MG63 (cell line): Measurements from ENCODE around the gene NACC2. TPM values are rescaled to one million over a fixed set of nuclear protein-coding genes. Genes with fewer than 3 reads are reported as not detected.

ENCODE experiments used
- DNase-seq: peaks from one replicate; pipeline ENCODE4 v3.0.0-alpha.2; 2020
- H3K27me3 ChIP-seq: fragments of 250-450 bp; sonication (Bioruptor Pico); 2 replicates; pipeline ENCODE4 v1.5.1; 2020; ENCODE audit warnings: mild to moderate bottlenecking, moderate library complexity
- H3K36me3 ChIP-seq: fragments of 250-450 bp; sonication (Bioruptor Pico); 2 replicates; pipeline ENCODE4 v1.5.1; 2020; ENCODE audit warnings: mild to moderate bottlenecking, moderate library complexity
- H3K4me3 ChIP-seq: fragments of 250-450 bp; sonication (Bioruptor Pico); 2 replicates; pipeline ENCODE4 v1.5.1; 2020; ENCODE audit warnings: mild to moderate bottlenecking, moderate library complexity
- H3K9me3 ChIP-seq: fragments of 250-450 bp; sonication (Bioruptor Pico); 2 replicates; pipeline ENCODE4 v1.5.1; 2020; ENCODE audit warnings: mild to moderate bottlenecking, moderate library complexity
- total RNA-seq: library from RNA; depleted of rRNA; stranded (reverse); fragments of >200 nt; shearing (Covaris generic); gene quantifications from 2 replicates; pipeline ENCODE4 v1.2.3, GENCODE V29; 2014; ENCODE audit warnings: low replicate concordance; rRNA removed

The NACC2 gene
- 13.4 and 22.4 TPM in 2 replicates for total RNA-seq

DNA sequence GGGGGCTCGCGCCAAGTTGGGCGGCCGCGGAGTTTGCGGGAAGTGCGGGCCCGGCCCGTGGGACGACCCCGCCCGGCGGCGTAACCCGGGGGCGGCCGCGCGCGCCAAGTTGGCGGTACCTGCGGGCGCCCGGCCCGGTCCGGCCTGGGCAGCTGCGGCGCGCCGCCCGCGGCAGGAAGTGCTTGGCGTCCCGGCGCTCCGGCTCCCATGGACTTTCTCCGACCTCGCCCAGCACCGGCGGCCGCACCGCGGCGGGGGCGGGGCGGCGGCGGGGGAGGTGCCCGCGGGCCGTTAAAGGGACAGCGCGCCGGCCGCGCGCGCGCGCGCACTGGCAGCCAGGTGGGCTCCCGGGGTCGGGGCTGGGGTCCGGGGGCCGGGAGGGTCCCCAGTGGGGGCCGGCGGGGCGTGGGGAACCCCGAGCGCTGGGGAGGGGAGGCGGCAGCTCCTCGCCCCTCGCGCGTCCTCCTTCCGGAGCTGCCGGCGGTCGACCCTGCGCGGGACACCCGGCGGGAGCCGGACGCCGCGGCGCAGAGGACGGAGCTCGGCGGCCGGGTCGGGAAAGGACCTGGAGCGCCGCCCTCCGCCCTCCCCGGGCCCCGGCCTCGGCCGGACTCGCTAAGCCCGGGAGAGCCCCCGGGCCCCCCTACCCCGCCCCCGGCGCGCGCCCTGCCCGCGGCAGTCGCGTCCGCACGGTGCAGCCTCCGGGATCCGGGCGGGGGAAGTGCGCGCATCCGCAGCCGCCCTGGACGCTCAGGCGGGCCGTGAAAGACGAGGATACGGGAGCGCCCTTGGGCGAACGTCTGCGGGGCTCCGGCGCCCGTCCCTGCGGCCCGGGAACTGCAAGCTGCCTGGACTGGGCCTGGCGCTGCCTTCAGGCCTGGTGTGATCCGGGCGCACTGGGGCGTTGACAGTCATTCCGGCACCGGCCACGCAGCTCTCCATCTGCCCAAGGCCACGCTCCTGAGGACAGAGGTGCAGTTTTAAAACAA lies at the start of gene NACC2:
Gene NACC2, minus strand, starts transcription at position 220 of the 989 bp plus-strand sequence. CDS start 44,768 bp downstream, outside the sequence.
- peaks cover 12% of the 10 kb centered on the region for H3K36me3 ChIP-seq
- H3K9me3 ChIP-seq, result no peaks in the 10 kb centered on the region
- H3K4me3 ChIP-seq, result peak within 1 kb of the TSS; percentile 87
- peak; percentile 78 for DNase-seq
- no peaks in the 10 kb centered on the region for H3K27me3 ChIP-seq

DNA sequence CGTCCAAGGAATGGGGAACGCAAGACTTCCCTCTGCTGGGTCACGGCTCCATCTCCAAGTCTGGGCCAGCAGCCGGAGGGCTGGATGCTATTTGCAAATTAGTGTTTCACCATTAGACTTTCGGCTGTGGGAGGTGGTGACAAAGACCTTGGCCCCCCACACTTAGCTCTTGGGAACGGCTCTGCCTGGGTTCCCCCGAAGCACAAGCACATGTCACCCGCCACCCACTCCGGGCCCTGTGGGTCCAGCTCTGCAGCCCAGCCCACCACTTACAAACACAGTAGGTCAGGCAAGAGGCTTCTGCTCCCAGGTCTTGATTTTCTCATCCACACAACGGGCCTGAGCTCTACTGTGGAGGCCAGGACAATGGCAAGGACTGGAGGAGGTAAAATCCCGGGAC lies 49.4 kb upstream of the NACC2 start:
- no peak overlapping the region for H3K4me3 ChIP-seq
- no peak for DNase-seq
- no peaks in the 10 kb centered on the region for H3K27me3 ChIP-seq
- no peaks in the 10 kb centered on the region for H3K9me3 ChIP-seq
- H3K36me3 ChIP-seq, result no peaks in the 10 kb centered on the region

- Histone ChIP-seq H3K4me3 (no peak overlapping the region), H3K36me3 (no peaks in the 10 kb centered on the region), H3K9me3 (no peaks in the 10 kb centered on the region), H3K27me3 (no peaks in the 10 kb centered on the region)
- DNase-seq, result no peak
Measured at GRCh38 chr9:136143215-136144001, 48.3 kb upstream of the NACC2 start.

DNA sequence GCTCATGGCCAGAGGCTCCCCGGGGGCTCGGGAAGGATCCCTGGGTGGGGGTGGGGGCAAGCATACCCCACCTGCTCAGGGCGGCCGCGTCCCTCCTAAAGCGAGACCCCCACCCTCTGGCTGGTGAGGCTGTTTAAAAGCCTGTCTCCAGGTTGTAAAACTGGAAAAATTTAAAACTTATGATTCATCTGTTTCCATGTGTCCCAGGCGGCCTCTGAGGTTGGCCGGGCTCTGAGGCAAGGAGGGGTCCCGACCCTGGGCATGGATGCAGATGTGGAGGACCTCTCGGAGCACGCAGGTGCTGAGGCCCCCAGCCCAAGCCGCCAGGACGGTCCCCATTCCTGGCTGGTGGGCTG lies 47.7 kb upstream of the NACC2 start:
- no peaks in the 10 kb centered on the region for H3K27me3 ChIP-seq
- DNase-seq, result no peak
- no peaks in the 10 kb centered on the region for H3K9me3 ChIP-seq

GRCh38 chr9:136142414-136142796 lies 47.3 kb upstream of the NACC2 start:
- no peak for DNase-seq
- H3K9me3 ChIP-seq, result no peaks in the 10 kb centered on the region
- H3K36me3 ChIP-seq, result no peaks in the 10 kb centered on the region
- no peak overlapping the region for H3K4me3 ChIP-seq
- no peaks in the 10 kb centered on the region for H3K27me3 ChIP-seq

More for the DNA sequence above, 47.7 kb upstream of the NACC2 start:
- Histone ChIP-seq H3K36me3 (no peaks in the 10 kb centered on the region), H3K4me3 (no peak overlapping the region)

DNA sequence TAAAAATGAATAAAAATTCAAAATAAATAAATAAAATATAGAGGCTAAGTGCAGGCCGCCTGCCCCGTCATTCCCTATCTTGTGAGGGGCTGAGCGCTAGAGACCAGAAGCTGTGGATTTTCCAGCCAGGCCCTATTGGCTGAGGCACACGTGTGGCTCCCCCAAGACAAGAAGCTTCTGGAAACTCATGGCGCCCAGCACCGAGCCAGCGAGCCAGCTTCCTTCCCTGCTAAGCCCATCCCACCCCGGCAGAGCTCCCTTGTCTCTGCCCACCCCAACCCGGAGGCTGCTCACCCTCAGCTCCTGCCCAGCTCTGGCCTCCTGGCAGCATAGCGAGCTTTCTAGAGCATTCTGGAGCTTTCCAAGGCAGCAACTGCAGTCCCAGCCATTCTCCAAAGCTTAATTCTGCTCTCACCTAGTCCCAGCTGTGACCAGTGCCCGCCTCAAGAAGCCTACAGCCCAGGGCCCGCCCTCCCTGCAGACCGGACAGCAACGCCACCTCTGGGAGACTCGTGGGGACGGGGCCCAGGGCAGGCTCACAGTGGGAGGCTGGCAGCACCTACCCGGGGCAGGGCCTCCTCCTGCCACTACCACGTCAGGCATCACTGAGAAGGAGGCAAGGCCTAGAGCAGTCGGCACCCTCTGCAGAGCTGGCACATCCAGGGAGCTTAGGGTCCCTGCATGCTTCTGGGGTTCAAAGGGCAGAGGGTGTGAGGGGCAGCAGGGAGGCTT lies 46.8 kb upstream of the NACC2 start:
- no peak for DNase-seq
- H3K27me3 ChIP-seq, result no peaks in the 10 kb centered on the region
- H3K4me3 ChIP-seq, result no peak overlapping the region
- no peaks in the 10 kb centered on the region for H3K36me3 ChIP-seq
- H3K9me3 ChIP-seq, result no peaks in the 10 kb centered on the region

DNA sequence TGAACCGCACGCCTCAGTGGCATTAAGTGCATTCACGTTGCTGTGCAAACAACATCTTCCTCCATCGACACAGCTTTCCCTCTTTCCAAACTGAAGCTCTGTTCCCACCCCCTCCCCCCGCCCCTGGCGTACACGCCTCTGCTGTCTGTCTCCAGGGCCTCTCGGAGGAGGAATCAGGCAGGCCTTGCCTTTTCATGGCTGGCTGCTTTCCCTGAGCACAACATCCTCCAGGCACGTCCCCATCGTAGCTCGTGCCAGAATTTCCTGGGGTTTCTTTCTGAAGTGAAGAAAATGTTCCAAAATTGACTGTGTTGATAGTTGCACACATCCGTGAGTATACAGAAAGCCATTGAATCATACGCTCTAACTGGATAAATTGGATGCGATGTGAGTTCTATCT lies 45.9 kb upstream of the NACC2 start:
- Histone ChIP-seq H3K36me3 (no peaks in the 10 kb centered on the region), H3K27me3 (no peaks in the 10 kb centered on the region; the same call in 1 of the 2 replicates), H3K4me3 (no peak overlapping the region), H3K9me3 (no peaks in the 10 kb centered on the region)
- DNase-seq, result no peak

DNA sequence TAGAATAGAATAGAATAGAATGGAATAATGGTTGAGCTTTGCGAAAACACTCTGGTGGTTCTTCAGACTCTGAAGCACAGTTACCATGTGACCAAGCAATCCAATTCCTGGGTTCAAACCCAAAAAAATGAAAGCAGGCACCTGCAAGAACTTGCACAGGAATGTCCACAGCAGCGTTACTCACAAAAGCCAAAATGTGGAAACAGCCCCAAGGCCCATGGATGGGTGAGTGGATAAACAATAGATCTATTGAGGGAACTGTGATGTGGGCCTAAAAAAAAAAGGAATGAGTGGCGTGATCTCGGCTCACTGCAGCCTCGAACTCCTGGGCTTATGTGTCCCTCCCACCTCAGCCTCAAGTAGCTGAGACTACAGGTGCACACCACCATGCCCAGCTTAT lies 45.0 kb upstream of the NACC2 start:
- DNase-seq, result no peak
- peaks cover 3% of the 10 kb centered on the region; the same call in 1 of the 2 replicates for H3K27me3 ChIP-seq
- no peaks in the 10 kb centered on the region for H3K36me3 ChIP-seq
- no peaks in the 10 kb centered on the region for H3K9me3 ChIP-seq
- no peak overlapping the region for H3K4me3 ChIP-seq

DNA sequence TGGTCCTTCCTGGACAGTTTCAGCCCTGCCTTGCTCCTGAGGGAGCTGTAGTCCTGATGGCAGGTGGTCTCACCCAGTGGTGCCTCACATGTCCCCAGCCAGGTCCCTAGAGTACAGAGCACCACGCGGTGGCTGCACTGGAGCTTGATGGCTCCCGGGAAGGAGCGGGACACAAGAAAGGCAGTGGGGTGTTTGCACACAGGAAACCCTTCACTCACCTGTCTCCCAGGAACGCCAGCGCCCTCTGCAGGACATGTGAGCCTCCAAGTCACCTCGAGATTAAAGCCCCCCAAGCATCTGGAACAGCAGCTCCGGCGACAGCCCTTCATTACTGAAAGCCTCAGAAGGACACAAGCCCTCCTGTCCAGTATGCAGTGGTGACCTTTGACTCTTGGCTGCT lies 43.5 kb upstream of the NACC2 start:
- Histone ChIP-seq H3K4me3 (no peak overlapping the region), H3K36me3 (no peaks in the 10 kb centered on the region), H3K9me3 (no peaks in the 10 kb centered on the region), H3K27me3 (peaks cover 14% of the 10 kb centered on the region; the same call in 1 of the 2 replicates)
- no peak for DNase-seq

DNA sequence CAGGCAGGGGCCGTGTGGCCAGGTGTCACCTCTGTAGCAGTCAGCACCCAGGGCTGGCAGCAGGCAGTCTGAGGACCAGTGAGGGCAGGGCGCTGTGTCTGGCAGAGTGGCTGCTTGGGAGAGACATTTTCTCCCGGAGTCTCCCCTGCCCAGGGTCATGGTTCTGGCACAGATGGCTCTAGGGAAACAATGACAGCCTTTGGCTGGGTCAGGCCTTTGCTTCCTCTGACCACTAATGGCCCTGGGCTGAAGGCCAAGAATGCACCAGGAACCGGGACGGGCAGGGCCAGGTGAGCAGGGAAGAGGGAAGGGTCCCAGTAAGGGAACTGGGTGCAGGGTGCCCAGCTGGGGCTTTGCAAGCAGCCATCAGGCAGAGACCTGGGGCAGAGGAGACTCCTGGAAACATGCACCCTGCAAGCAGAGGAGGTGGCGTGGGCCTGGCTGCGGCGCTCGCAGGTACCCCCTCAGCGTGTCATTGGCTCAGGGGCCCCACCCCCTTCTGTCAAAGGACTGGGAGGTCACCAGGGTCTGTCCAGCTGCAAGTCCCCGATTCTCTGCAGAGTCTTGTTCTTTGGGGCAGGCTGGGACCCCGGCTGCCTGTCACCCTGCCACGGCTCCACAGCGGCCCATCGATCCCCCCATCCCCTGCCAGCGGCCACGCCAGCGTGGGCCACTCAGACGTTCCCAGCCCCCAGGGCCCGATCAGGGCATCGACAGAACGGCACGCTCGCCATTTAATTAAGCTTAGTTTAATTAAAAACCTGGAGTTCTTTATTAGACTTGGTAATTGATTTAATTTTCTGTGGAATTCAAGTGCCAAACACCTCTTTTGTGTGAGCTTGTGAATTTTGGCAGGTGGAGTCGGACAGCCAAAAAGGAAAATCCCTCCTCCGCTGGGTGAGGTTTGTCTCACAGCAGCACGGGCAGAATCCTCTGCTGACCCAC lies 42.5 kb upstream of the NACC2 start:
- peaks cover 16% of the 10 kb centered on the region; the same call in 1 of the 2 replicates for H3K27me3 ChIP-seq
- no peak overlapping the region for H3K4me3 ChIP-seq
- no peaks in the 10 kb centered on the region for H3K36me3 ChIP-seq
- DNase-seq, result no peak
- no peaks in the 10 kb centered on the region for H3K9me3 ChIP-seq

GRCh38 chr9:136136127-136136925 lies 41.2 kb upstream of the NACC2 start:
- Histone ChIP-seq H3K4me3 (no peak overlapping the region), H3K36me3 (no peaks in the 10 kb centered on the region), H3K27me3 (peaks cover 16% of the 10 kb centered on the region; the same call in 1 of the 2 replicates), H3K9me3 (no peaks in the 10 kb centered on the region)
- DNase-seq, result no peak

DNA sequence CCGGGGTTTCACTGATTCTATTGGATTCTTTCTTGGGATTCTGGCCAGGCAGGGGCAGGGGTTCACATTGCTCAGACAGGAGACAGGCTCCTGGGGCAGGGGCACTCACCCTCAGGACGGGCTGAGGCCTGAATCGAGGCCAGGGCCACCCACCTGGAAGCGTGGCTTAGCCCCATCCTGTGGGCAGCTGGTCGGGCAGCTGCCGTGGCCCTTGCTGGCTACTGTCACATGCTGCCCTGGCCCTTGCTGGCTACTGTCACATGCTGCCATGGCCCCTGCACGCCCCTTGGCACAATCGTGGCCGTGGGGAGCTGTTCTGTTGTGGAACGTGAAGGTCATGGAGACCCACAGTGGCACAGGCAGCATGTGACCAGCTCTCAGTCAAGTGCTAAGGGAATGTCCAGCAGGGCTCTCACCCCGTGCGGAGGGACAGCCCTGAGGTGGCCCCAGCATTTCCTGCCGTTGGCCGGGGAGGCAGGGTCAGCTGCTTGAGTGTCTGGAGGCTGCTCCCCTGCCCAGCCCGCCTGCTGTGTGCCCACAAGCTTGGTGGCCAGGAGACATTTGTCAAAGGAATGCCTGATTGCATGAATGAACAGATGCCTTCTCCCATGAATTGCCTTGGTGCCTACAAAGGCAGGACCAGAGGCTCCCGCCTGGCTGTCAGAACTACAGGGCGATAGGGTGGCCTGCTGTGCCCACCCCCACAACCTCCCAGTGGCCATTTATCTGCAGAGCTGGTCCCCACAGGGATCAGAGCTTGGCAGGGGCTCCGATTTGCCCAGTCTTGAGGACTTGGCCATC lies 40.4 kb upstream of the NACC2 start:
- peaks cover 16% of the 10 kb centered on the region; the same call in 1 of the 2 replicates for H3K27me3 ChIP-seq
- no peak for DNase-seq

GRCh38 chr9:136133959-136134484 lies 38.9 kb upstream of the NACC2 start:
- Histone ChIP-seq H3K4me3 (peak overlapping the region; percentile 46), H3K9me3 (no peaks in the 10 kb centered on the region), H3K27me3 (peaks cover 16% of the 10 kb centered on the region; the same call in 1 of the 2 replicates), H3K36me3 (no peaks in the 10 kb centered on the region)
- no peak for DNase-seq

More for the DNA sequence above, 40.4 kb upstream of the NACC2 start:
- Histone ChIP-seq H3K36me3 (no peaks in the 10 kb centered on the region), H3K9me3 (no peaks in the 10 kb centered on the region), H3K4me3 (no peak overlapping the region)
